ENCODE measurements around the gene COL23A1. TPM values are rescaled to one million over a fixed set of nuclear protein-coding genes. Genes with fewer than 3 reads are reported as not detected.

COL23A1 gene
- polyA plus RNA-seq, 1 donor (not counting 4 experiments of a cell fraction or from before 2014, with no cell fraction given): not detected

GRCh38 chr5:178375348-178375747, 214.8 kb downstream of the COL23A1 start:
- DNase-seq (ENCODE audit: low read depth, low spot score) (no peak), FAIRE-seq (no peak)
- Histone ChIP-seq H3K4me3 (ENCODE audit: control insufficient read depth in 2 of 3, extremely low read depth in 1 of 3, insufficient read depth in 2 of 3, low read depth in 1 of 3, low read length in 3 of 3) (no peak overlapping the region), H3K27ac (ENCODE audit: control insufficient read depth, insufficient read depth, low read length) (no peak overlapping the region), H3K4me1 (ENCODE audit: control insufficient read depth, extremely low read depth, insufficient read depth, low read length) (no peaks in the 10 kb centered on the region), H3K4me2 (ENCODE audit: control insufficient read depth, extremely low read depth, insufficient read depth, low read depth, low read length) (no peak overlapping the region), H3K9ac (ENCODE audit: control insufficient read depth, extremely low read depth, insufficient read depth, low read length) (no peak overlapping the region), H3K79me2 (ENCODE audit: control insufficient read depth, insufficient read depth, low read length) (no peaks in the 10 kb centered on the region), H3K9me1 (ENCODE audit: control insufficient read depth, extremely low read depth, insufficient read depth, low read length) (no peaks in the 10 kb centered on the region), H4K20me1 (ENCODE audit: control insufficient read depth, extremely low read depth, insufficient read depth, low read length) (no peaks in the 10 kb centered on the region), H3K27me3 (ENCODE audit: control insufficient read depth, extremely low read depth, insufficient read depth, low read length) (peaks cover 4% of the 10 kb centered on the region), H2AFZ (ENCODE audit: control insufficient read depth, low read length) (no peak overlapping the region), H3K9me3 (ENCODE audit: control insufficient read depth, low read depth, low read length) (no peaks in the 10 kb centered on the region), H3K36me3 (ENCODE audit: control insufficient read depth in 2 of 2, extremely low read depth in 1 of 2, insufficient read depth in 2 of 2, low read length in 2 of 2) (no peaks in the 10 kb centered on the region)
- dilution Hi-C loops (cut with MboI; ENCODE audit: extremely low pct_ligation_motif_present, low sequenced_read_pairs): no loop called here
- TF ChIP-seq CTCF (optimal IDR thresholded peaks at IDR 0.05 in 1 of 3, IDR thresholded peaks at IDR 0.05 in 1 of 3, conservative IDR thresholded peaks at IDR 0.05 in 1 of 3; ENCODE audit: extremely low read depth in 1 of 3, insufficient read depth in 2 of 3, low read length in 3 of 3) (no peak), EZH2 (IDR thresholded peaks at IDR 0.05; ENCODE audit: low read length) (no peak)

- Histone ChIP-seq H2AFZ (ENCODE audit: control insufficient read depth, low read length) (no peak overlapping the region), H3K4me3 (ENCODE audit: control insufficient read depth in 2 of 3, extremely low read depth in 1 of 3, insufficient read depth in 2 of 3, low read depth in 1 of 3, low read length in 3 of 3) (no peak overlapping the region), H3K79me2 (ENCODE audit: control insufficient read depth, insufficient read depth, low read length) (no peaks in the 10 kb centered on the region), H3K9ac (ENCODE audit: control insufficient read depth, extremely low read depth, insufficient read depth, low read length) (no peak overlapping the region), H4K20me1 (ENCODE audit: control insufficient read depth, extremely low read depth, insufficient read depth, low read length) (no peaks in the 10 kb centered on the region), H3K27ac (ENCODE audit: control insufficient read depth, insufficient read depth, low read length) (no peak overlapping the region), H3K9me1 (ENCODE audit: control insufficient read depth, extremely low read depth, insufficient read depth, low read length) (no peaks in the 10 kb centered on the region), H3K36me3 (ENCODE audit: control insufficient read depth in 2 of 2, extremely low read depth in 1 of 2, insufficient read depth in 2 of 2, low read length in 2 of 2) (no peaks in the 10 kb centered on the region), H3K4me2 (ENCODE audit: control insufficient read depth, extremely low read depth, insufficient read depth, low read depth, low read length) (no peak overlapping the region), H3K9me3 (ENCODE audit: control insufficient read depth, low read depth, low read length) (no peaks in the 10 kb centered on the region), H3K27me3 (ENCODE audit: control insufficient read depth, extremely low read depth, insufficient read depth, low read length) (peaks cover 4% of the 10 kb centered on the region), H3K4me1 (ENCODE audit: control insufficient read depth, extremely low read depth, insufficient read depth, low read length) (no peaks in the 10 kb centered on the region)
- FAIRE-seq: no peak
- DNase-seq (ENCODE audit: low read depth, low spot score): no peak
- TF ChIP-seq CTCF (optimal IDR thresholded peaks at IDR 0.05 in 1 of 3, IDR thresholded peaks at IDR 0.05 in 1 of 3, conservative IDR thresholded peaks at IDR 0.05 in 1 of 3; ENCODE audit: extremely low read depth in 1 of 3, insufficient read depth in 2 of 3, low read length in 3 of 3) (no peak), EZH2 (IDR thresholded peaks at IDR 0.05; ENCODE audit: low read length) (no peak)
- dilution Hi-C loops (cut with MboI; ENCODE audit: extremely low pct_ligation_motif_present, low sequenced_read_pairs): no loop called here
Measured at GRCh38 chr5:178373711-178374110, 216.5 kb downstream of the COL23A1 start.
